Endothelial cell of umbilical vein (primary cell): ENCODE data around the gene USP49. TPM values are rescaled to one million over a fixed set of nuclear protein-coding genes. Genes with fewer than 3 reads are reported as not detected.

ENCODE experiments used
- BruUV-seq: library from RNA; stranded (reverse); fragments of 400-500 nt; replicated peaks from 2 replicates; lab custom pipeline; 2021; lab: Mats Ljungman, UMichigan
- CTCF ChIA-PET: fragments of 300-600, 350-600 bp; sonication (Branson Sonifier 250); formaldehyde crosslinking; loops from one replicate; lab custom pipeline; 2021; ENCODE audit warnings: antibody characterized with exemption, inconsistent platforms; lab: Charles Lee
- POLR2A ChIA-PET: fragments of 300-600, 350-600 bp; sonication (Branson Sonifier 250); formaldehyde crosslinking; loops from one replicate; lab custom pipeline; 2021; ENCODE audit warnings: antibody characterized with exemption, inconsistent platforms; lab: Charles Lee
- DNase-seq: peaks from one replicate; pipeline ENCODE4 v3.0.0-alpha.2; 2011; ENCODE audit warnings: low read depth, low spot score
- FAIRE-seq: peaks from 2 replicates; lab custom pipeline; 2011; peaks lifted over from hg19 to GRCh38; lab: Jason Lieb, UNC
- H2AFZ ChIP-seq: 2 replicates; pipeline ENCODE4 v1.6.0; 2012; ENCODE audit warnings: low read depth, low read length, control low read depth, inconsistent platforms
- H3K27ac ChIP-seq: 2 replicates; pipeline ENCODE4 v1.5.1; 2011; ENCODE audit warnings: low read depth, mild to moderate bottlenecking, control low read depth, low read length, moderate library complexity; ENCODE audit not compliant: insufficient read depth
- H3K27me3 ChIP-seq, 2 experiments: 2 replicates each; pipeline versions ENCODE4 v1.6.0 to v1.6.1; 2011; ENCODE audit warnings: low read length in 2 of 2, mixed read lengths in 1 of 2; ENCODE audit not compliant: control insufficient read depth in 2 of 2, insufficient read depth in 2 of 2
- H3K36me3 ChIP-seq, 2 experiments: 2 replicates in 1 of 2; 3 replicates in 1 of 2; pipeline ENCODE4 v1.5.1; 2011; ENCODE audit warnings: low read length in 2 of 2, mild to moderate bottlenecking in 1 of 2, moderate library complexity in 1 of 2; ENCODE audit not compliant: control insufficient read depth in 2 of 2, insufficient read depth in 2 of 2; ENCODE audit errors: extremely low read depth in 1 of 2
- H3K4me1 ChIP-seq: 3 replicates; pipeline ENCODE4 v1.5.1; 2011; ENCODE audit warnings: mild to moderate bottlenecking, low read length; ENCODE audit not compliant: control insufficient read depth, insufficient read depth; ENCODE audit errors: extremely low read depth
- H3K4me2 ChIP-seq: 2 replicates; pipeline ENCODE4 v1.6.1; 2011; ENCODE audit warnings: low read length, control low read depth, mixed read lengths; ENCODE audit not compliant: insufficient read depth
- H3K4me3 ChIP-seq, 3 experiments: fragments of 200-600 bp in 1 of 3; sonication (generic), shearing (Covaris generic) in 1 of 3; replicated peaks in 1 of 3; 2 replicates each; pipeline ENCODE4 v1.5.1; 2011 to 2016; ENCODE audit warnings: control low read depth in 3 of 3, low read length in 3 of 3, mild to moderate bottlenecking in 2 of 3, inconsistent platforms in 1 of 3, low read depth in 1 of 3, moderate library complexity in 1 of 3; ENCODE audit not compliant: insufficient read depth in 1 of 3
- H3K79me2 ChIP-seq: 2 replicates; pipeline ENCODE4 v1.6.0; 2012; ENCODE audit warnings: low read length, inconsistent platforms; ENCODE audit not compliant: control insufficient read depth, insufficient read depth
- H3K9ac ChIP-seq: replicated peaks from 2 replicates; pipeline ENCODE3; 2011; ENCODE audit warnings: low read length, control low read depth; ENCODE audit not compliant: insufficient read depth; ENCODE audit errors: extremely low read depth
- H3K9me1 ChIP-seq: replicated peaks from 3 replicates; pipeline ENCODE4 v1.6.0; 2011; ENCODE audit warnings: mild to moderate bottlenecking, low read length; ENCODE audit not compliant: control insufficient read depth, insufficient read depth; ENCODE audit errors: extremely low read depth
- H3K9me3 ChIP-seq: replicated peaks from 2 replicates; pipeline ENCODE4 v1.5.1; 2012; ENCODE audit warnings: low read length, inconsistent platforms; ENCODE audit not compliant: control insufficient read depth, insufficient read depth
- H4K20me1 ChIP-seq: replicated peaks from 2 replicates; pipeline ENCODE3; 2011; ENCODE audit warnings: mild to moderate bottlenecking, low read length; ENCODE audit not compliant: control insufficient read depth, insufficient read depth; ENCODE audit errors: extremely low read depth
- EZH2 ChIP-seq: IDR thresholded peaks from 2 replicates; pipeline ENCODE4 v1.6.1; 2012; ENCODE audit warnings: borderline replicate concordance, low read depth, mild to moderate bottlenecking, moderate library complexity, low read length, inconsistent platforms; ENCODE audit not compliant: severe bottlenecking
- FOS ChIP-seq: IDR thresholded peaks from 2 replicates; pipeline ENCODE4 v1.6.1; 2011; ENCODE audit warnings: mild to moderate bottlenecking, low read length, moderate library complexity, borderline replicate concordance; ENCODE audit not compliant: insufficient read depth
- GATA2 ChIP-seq: IDR thresholded peaks from 2 replicates; pipeline ENCODE4 v1.7.0; 2011; ENCODE audit warnings: low read depth, mild to moderate bottlenecking, moderate library complexity, mixed read lengths, low read length; ENCODE audit not compliant: insufficient read length, insufficient read depth
- JUN ChIP-seq: IDR thresholded peaks from 2 replicates; pipeline ENCODE4 v1.6.1; 2011; ENCODE audit warnings: borderline replicate concordance, low read depth; ENCODE audit not compliant: insufficient read length, insufficient read depth
- MAX ChIP-seq: IDR thresholded peaks from 2 replicates; pipeline ENCODE4 v1.6.1; 2011; ENCODE audit not compliant: insufficient read depth, insufficient read length
- MYC ChIP-seq: IDR thresholded peaks from one replicate; pipeline ENCODE4 v1.6.1; 2011; ENCODE audit warnings: mild to moderate bottlenecking, low read depth, low read length
- POLR2A ChIP-seq: IDR thresholded peaks from 2 replicates; pipeline ENCODE4 v1.6.1; 2012; ENCODE audit warnings: low read depth, mild to moderate bottlenecking, control low read depth, low read length
- POLR2AphosphoS5 ChIP-seq: IDR thresholded peaks from 2 replicates; pipeline ENCODE4 v1.6.1; 2012; ENCODE audit warnings: low read depth, mild to moderate bottlenecking, control low read depth, low read length, moderate library complexity; ENCODE audit not compliant: insufficient read depth
- dilution Hi-C: fragments of 300-500 bp; cut with MboI; formaldehyde crosslinking; loops from one replicate; pipeline ENCODE4 v1.15.0; 2019; ENCODE audit warnings: low sequenced_read_pairs; ENCODE audit not compliant: extremely low pct_ligation_motif_present
- intact Hi-C: fragments of 100-400 bp; cut with micrococcal nuclease; formaldehyde crosslinking; loops from one replicate; pipeline ENCODE4 v1.10.0; 2022
- polyA plus RNA-seq, 4 experiments: library from polyadenylated mRNA; depleted of rRNA in 3 of 4; stranded (reverse) in 3 of 4; unstranded in 1 of 4; fragments of >200 nt; gene quantifications; 2 replicates each; pipeline versions ENCODE4 v1.2.1 to v1.2.3, GENCODE V29; 2011 to 2012; ENCODE audit warnings: missing spikeins in 1 of 4
- total RNA-seq: library from RNA; stranded (reverse); gene quantifications from 2 replicates; pipeline ENCODE4 v1.2.3, GENCODE V29; 2021
- TF ChIP-seq, protein P1 (sequence below), 2 donors: IDR thresholded peaks; 1 replicate in 1 of 2; 2 replicates in 1 of 2; pipeline ENCODE4 v1.5.1; 2011; ENCODE audit warnings: low read length in 2 of 2, mild to moderate bottlenecking in 2 of 2, moderate library complexity in 2 of 2, control low read depth in 1 of 2, inconsistent platforms in 1 of 2, low read depth in 1 of 2; ENCODE audit not compliant: insufficient read depth in 1 of 2; ENCODE audit errors: extremely low read depth in 1 of 2

The USP49 gene
- total and polyA plus RNA-seq, 2 donors (not counting 3 experiments of a cell fraction or from before 2014, with no cell fraction given), result 2.4 to 4.1 TPM

DNA sequence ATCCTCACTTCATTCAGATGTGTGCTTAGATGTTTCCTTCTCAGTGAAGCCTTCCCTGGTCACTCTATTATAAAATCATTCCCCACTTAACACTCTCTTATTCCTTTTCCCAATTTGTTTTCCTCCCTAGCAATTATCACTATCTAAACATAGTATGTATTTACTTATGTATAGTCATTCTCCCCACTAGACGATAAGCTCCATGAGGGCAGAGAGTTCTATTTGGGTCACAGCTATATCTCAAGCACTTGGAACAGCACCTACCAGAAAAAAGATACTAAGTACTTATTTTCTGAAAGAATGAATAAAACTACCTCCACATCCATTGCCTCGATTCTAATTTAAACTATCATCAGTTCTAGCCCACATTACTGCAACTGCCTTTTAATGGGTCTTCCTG, 36.5 kb downstream of the USP49 start:
- no peak overlapping the region for H3K27ac ChIP-seq
- ChIA-PET POLR2A (interaction anchor here (0.6 kb wide), 1 partner anchor 203 kb away, joined by 3 read pairs; no protein-coding TSS in a partner anchor), CTCF (interaction anchor here (1.2 kb wide), 1 partner anchor 57 kb away, joined by 3 read pairs; no protein-coding TSS in a partner anchor)
- H3K27me3 ChIP-seq, result no peaks in the 10 kb centered on the region
- no peaks in the 10 kb centered on the region for H4K20me1 ChIP-seq
- H3K4me1 ChIP-seq, result no peaks in the 10 kb centered on the region
- no peak overlapping the region for H3K4me3 ChIP-seq
- H3K36me3 ChIP-seq, result no peaks in the 10 kb centered on the region
- dilution Hi-C loops, result no loop called here
- intact Hi-C loops, result no loop called here
- FAIRE-seq (no peak), DNase-seq (no peak)
- H3K9me3 ChIP-seq, result no peaks in the 10 kb centered on the region
- TF ChIP-seq JUN (no peak), POLR2A (no peak), POLR2AphosphoS5 (no peak), MYC (no peak), MAX (no peak), FOS (no peak), GATA2 (no peak), EZH2 (no peak)
- TF ChIP-seq, protein P1, sequence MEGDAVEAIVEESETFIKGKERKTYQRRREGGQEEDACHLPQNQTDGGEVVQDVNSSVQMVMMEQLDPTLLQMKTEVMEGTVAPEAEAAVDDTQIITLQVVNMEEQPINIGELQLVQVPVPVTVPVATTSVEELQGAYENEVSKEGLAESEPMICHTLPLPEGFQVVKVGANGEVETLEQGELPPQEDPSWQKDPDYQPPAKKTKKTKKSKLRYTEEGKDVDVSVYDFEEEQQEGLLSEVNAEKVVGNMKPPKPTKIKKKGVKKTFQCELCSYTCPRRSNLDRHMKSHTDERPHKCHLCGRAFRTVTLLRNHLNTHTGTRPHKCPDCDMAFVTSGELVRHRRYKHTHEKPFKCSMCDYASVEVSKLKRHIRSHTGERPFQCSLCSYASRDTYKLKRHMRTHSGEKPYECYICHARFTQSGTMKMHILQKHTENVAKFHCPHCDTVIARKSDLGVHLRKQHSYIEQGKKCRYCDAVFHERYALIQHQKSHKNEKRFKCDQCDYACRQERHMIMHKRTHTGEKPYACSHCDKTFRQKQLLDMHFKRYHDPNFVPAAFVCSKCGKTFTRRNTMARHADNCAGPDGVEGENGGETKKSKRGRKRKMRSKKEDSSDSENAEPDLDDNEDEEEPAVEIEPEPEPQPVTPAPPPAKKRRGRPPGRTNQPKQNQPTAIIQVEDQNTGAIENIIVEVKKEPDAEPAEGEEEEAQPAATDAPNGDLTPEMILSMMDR (IDR thresholded peaks at IDR 0.05; ENCODE audit: extremely low read depth in 1 of 2, insufficient read depth in 1 of 2, low read depth in 1 of 2, low read length in 2 of 2), result no peak
- no peak overlapping the region for H2AFZ ChIP-seq
- H3K9me1 ChIP-seq, result no peaks in the 10 kb centered on the region
- no peaks in the 10 kb centered on the region for H3K79me2 ChIP-seq
- BruUV-seq, result no TSS peak
- H3K4me2 ChIP-seq, result no peak overlapping the region
- no peak overlapping the region for H3K9ac ChIP-seq
